Stromal cell of bone marrow (primary cell): ENCODE data around the gene CACNA1C.

ENCODE experiments used
- DNase-seq: peaks from one replicate; pipeline ENCODE4 v3.0.0-alpha.2; 2012; ENCODE audit warnings: low read depth

Gene CACNA1C

DNA sequence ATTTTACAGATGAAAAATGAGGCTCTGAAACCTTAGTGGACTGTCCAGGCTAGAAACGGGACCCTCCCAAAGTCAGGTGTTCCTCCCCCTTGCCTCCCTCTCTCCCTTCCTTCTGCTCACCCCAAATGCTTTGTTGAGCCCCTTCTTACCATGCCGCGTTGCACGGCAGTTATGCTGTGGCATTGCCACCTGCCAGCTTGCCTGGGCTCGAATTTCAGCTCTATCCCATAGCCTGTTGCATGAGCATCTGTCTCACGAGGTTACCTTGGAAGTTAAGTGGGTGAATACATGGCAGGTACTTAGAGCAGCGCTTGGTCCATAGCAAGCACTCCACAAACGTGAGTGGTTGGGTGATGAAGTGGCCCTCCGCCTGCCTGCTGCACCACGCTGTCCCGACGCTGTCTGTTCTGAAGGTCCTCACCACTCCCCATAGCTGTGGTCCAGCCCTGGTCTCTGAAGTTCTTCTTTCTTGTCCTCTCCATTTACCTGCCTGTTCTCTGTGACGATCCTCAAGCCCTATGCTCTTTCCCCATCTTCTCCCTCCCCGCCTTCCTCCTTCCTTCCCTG, 269.9 kb downstream of the CACNA1C start:
- no peak for DNase-seq

DNA sequence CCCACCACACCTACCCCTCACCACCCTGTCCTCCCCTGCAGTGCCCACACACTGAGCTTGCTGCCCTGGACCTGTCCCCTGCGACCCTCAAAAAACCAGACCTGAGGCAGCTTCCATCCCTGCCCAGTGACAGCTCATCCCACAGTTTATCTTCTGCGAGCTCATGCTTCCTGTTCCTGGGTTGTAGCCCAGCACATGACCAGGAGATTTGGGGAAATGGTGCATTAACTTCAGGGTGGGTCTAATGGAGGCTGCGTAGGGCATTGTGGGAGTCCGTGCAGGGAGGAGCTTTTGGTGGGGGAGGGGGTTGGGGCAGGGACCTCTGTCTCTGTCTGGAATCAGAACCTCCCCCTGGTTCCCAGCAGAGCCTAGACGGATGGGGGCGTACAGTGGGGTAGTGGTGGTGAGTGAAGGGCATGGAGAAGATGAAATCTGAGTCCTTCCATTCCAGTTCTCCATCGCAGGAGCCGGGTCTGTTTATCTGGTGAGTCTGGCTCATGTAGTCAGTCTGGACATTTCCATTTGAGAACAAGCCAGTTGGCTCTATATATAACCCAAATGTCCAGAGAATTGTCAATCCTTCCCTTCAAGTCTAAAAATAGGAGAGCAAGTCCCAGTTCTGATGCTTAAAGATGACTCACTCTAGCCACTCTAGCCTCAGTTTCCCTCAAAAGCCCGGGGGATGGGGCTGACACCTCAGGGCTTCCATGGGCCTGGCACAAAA, 270.9 kb downstream of the CACNA1C start:
- DNase-seq = peak; percentile 62

DNA sequence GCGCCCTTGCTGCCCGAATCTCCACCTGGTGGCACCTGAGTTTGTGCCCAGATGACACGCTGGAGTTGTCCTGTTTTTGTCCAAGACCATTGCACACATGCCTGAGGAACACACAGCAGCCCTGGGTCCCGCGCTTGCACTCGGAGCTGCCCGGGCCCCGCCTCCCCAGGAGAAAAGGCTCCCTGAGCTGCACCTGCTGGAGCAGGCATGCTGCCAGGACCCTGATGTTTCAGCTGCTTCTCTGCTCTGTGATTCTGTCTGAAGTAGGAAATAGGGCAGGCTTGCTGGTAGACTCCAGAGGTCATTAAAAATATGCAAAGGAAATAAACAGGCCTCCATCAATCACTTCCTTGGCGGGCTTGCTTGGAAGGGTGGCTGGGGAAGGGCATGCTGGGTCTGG, 271.6 kb downstream of the CACNA1C start:
- DNase-seq = no peak

DNA sequence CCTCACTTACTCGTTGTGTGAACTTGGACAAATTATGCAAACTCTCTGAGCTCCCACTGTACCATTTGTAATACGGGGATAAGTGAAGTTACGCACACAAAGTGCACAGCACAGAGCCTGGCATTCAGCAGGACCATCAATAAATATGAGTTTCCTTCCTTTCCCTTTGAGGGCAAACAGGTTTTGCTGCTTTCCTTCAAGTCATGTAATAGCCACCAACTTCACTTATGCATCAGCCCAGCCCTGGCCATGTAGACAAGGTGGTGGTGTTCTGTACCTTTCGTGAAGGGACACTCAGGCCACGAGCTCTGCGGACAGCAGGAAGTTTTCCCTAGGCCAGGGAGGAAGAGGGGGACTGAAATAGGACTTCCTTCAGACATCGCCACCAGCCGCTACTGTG, 272.7 kb downstream of the CACNA1C start:
- DNase-seq = no peak

DNA sequence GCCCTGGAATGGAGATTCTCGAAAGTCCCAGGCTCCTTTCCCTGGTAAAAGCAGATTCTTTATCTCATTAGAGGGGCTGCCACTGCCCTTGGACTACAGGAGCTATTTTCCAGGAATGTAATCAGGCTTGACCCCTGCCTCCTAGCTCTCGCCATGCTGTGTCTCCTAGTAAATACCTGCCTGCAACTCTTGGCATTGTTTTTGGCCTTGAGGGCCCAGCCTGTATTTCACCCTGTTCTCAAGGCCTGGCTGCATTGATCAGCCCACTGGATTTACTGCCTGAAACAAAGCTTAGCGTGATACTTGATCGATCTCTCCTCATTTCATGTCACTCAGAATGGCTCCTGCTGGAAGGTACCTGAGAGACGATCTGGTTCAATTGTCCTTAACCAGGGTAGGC, 273.7 kb downstream of the CACNA1C start:
- no peak for DNase-seq

DNA sequence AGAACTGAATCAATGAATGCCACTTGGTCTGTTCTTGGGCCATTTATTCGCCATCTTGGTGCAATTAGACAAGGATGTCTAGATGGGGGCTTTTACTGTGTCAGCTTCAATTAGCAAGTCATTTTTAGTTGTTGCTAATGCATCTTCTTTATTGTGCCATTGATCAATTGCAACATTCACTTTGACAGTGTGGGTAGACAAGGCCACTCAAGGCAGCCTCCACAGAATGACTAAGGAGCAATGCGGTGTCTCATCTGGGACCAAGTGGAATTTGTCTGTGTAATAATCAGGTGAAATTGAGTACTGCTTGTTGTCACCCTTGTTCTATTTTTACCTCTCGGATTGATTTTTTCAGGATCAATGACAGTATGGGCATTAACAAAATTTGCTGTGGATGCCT, 275.9 kb downstream of the CACNA1C start:
- no peak for DNase-seq

DNA sequence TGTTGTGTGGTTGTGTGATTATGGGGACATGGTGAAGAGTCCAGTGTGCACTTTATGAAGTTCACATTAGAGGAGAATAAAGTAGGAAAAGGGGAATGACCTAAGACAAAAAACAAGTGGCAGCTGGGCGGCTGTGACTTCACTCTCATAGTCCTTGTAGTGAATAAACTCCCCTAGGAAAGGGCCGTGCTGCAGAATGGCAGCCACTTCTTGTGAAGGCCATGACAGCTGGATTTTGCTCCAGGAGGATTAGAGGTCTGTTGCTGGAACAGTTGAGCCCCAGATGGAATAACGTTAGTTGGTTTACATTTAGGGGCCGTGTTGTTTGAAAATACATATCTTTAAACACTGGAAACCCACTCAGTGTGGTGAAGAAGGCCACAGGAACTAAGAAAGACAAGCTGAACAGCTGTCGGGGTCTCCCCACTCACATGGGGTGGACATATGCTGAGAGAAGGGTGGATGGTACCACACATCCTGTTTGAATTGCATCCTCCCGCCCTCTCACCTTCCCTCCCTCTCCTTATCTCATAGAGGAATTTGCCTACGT, 276.9 kb downstream of the CACNA1C start:
- DNase-seq = no peak

DNA sequence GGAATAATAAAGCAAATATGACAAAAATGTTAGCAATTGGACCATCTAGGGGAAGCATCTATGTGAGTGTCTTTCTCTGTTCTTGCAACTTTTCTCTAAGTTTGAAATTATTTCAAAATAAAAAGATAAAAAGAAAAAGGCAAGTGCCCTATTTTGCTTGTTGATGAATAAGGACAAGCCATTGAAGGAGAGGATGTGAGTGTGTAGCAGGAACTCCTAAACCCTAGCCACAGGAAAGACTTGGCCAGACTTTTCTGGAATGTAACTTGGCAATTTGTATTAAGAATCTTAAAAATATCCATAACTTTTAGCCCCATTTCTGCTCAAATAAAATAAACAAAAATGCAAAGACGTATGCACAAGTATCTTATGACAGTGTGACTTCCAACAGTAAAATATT, 279.4 kb downstream of the CACNA1C start:
- DNase-seq = no peak

DNA sequence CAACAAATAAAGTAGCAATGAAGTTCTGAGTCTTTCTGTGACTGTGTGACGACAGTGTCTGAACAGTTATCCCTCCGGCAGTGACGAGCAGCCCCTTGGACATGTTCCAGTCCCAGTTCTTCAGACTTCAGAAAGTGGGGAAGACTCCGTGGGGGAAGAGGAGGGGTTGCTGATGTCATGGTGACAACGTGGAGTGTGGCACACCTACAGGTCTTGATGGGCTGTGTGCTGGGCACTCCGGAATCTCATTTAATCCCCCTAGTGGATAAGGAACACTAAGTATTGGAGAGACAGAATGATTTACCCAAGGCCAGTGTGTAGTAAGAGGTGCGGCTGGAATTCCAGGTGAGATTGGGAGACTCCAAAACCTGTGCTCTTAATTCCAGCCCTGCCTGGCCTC, 280.2 kb downstream of the CACNA1C start:
- no peak for DNase-seq

DNA sequence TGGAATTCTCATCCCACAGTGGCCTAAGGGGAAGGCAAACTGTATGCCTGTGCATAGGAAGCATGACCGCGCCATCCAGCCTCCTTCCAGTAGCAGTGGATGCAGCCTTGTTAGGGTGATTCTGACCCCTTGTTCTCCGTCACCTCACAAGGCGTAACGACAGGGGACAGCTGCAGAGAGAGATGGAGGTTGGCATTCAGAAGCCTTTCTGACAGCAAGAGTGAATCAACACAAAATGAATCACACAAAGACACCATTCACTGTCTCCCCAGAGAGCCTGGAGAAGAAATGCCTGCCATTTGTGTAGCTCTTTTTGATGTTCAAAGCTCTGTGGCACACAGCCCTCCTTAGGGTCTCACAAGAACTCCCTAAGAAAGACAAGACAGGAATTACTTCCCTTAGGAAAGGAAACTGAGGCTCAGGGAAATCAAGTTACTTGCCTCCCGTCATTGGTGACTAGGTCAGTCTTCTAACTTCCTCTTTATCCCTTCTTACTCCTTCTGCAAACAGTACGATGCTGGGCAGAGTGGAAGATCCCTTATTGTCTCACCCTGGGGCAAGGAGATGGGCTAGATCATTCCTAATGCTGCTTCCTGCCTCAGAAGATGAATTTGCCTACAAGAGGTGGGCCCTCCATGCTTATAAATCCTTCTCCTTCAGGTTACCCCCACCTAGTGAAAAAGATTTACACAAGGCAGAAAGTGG, 280.9 kb downstream of the CACNA1C start:
- DNase-seq = no peak

DNA sequence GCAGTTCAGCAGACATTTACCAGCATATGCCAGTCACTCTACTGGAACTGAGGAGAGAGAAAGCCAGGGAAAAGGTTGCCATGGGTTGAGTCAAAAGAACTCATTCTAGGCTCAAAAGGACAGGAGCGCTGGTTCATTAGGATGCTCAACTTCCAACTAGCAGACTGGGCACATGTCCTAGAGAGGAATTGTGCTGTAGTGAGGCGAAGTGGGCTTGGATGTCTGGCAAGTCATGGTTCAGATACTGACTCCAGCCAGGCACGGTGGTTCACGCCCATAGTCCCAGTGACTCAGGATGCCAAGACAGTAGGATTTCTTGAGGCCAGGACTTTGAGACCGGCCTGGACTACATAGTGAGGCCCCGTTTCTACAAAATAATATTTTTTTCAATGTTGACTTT, 281.5 kb downstream of the CACNA1C start:
- no peak for DNase-seq

DNA sequence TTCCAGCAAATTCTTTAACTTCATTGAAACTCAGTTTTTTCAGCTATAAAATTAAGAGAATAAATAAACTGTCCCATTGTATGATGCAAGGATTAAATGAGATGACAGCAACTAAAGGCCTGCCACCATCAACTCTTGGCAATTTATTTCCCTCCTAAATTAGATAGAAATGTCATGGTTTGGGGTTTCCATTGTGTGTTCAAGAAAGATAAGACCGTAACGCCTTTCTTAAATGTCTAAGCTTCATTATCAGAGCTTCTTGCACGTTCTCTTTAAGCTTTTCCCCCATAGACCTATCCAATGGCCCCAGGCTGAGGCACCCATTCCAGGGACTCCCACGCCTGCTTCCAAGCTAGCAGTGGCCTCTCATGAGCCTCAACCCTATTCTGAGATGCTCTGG, 281.9 kb downstream of the CACNA1C start:
- DNase-seq = no peak

DNA sequence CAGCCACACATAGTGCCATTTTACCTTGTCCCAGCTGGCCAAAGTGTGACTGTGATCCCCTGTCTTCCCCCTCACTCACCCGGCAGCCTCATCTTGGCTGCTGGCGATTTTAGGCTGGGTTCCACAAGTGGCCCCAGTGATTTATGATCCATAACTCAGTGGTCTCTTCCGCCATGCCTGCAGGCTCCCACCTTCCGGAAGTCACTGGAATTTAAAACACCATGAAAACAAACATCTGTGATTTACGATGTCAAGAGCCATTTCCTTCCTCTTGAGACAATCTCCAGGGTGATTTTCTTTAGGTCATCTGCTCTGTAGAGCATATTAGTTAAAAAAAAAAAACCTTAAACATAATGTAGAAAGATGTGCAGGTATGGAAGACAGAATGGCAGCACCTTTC, 282.3 kb downstream of the CACNA1C start:
- no peak for DNase-seq

DNA sequence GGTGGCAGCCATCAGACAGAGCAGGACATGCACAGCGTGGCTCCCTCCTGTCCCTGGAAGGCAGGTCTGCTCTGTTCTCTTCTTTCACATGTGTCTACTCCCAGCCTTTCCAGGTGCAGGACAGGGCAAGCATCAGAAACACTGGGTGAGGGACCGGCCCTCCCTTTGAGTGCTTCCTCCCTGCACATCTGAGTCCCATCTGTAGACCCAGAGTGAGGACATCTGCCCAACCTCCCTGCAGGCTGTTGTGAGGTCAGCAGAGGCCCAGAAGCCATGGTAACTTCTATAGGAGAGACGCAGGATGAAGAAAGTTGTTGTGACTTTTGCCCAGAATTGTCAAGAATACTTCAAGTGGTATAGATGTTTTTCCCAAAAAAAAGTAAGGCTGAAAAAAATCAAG, 282.7 kb downstream of the CACNA1C start:
- no peak for DNase-seq

DNA sequence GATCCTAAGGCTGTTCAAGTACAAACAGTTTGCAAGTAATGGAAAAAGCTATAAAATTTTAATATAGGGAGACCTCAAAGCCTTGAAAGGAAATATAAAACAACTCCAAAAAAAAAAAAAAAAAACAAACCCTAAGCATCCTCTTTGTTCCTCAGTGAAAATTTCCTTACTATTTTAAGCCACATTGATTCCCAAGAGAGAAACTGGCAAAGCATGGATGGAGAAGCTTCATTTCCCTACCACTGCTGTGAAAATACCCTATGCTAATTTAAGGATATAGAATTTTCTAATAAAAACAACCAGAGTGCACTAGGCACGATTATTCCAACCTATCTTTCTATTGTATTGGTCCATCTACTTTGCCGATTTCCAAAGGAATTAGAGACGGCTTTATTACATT, 283.1 kb downstream of the CACNA1C start:
- no peak for DNase-seq

DNA sequence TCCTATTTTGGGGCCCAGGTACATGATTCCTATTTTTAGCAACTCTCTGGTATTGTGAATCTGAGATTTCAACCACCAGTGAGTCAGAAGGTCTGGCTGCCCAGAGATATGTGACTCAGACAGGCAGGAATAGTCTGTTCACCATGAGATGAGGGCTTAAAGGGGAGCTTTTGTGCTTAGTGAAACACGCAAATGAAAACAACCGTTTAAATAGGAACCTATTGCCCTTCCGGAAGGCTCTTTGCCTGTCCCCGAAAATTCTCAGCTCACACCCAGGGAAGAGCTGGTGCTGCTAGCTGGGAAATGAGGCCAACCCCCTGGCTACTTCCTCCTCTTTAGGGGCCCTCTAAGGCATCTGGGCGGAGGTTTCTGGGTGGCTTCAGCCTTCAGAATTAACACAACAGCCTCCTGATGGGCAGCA, 283.6 kb downstream of the CACNA1C start:
- peak; percentile 92 for DNase-seq

DNA sequence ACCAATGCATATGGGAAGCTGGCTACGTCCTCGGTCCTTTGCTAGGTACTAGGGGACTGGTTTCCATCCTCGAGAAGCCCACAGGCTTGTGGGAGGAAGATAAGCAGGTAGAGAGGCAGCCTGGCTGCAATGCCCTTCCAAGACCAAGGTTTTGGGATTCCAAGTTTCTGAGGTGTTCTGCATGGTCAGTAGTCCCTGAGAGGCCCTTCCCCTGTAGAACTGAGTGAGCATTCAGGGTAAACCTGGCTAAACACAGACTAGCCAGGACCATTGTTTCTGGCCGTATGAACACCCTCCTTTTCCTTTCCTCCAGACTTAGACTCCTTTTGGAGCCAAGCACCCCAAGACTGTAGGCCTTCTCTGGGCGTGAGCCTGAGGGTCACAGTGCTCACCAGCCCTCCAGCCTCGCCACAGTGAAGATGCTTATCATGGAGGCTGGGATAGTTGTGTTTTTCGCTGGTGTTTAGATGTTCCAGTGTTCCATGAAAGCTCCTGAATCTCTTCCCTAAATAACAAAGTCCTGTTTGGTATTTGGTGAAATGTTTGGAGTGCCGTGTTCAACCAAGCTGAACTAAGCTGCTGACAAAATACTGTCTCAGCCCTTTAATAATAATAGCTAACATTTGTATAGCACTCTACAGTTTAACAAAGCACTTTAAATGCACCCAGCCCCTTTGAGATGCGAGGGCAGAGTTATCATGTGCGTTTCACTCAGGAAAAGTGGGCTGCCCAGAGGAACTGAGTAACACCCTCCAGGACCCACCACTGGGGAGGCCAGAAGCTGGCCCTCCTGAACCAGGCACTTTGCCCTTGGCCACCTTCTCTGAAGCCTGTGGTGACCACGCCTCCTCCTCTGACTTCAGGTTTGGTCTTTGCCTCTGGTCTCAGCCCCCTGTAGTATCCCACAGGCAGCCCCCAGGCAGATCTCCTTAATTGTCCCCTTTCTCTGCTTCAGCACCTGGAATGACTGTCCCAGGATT, 284.5 kb downstream of the CACNA1C start:
- DNase-seq = no peak

DNA sequence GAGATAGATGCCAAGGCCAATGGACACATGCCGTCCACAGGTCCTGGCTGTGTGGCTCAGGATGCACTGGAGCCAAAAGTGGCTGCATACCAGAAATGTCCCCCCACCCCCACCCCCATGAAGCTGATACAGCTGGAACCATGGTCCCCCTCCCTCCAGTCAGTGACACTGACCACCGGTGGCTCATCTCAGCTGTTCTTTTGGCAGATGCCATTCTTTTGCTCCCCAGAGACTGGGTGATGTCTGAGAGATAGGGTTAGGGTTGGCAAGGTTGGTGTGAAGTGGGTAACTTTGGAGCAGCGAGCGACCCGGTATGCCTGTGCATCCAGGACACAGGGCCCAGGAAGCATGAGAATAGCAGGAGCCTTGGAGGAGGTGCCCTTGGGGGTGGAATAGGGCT, 285.6 kb downstream of the CACNA1C start:
- no peak for DNase-seq

DNA sequence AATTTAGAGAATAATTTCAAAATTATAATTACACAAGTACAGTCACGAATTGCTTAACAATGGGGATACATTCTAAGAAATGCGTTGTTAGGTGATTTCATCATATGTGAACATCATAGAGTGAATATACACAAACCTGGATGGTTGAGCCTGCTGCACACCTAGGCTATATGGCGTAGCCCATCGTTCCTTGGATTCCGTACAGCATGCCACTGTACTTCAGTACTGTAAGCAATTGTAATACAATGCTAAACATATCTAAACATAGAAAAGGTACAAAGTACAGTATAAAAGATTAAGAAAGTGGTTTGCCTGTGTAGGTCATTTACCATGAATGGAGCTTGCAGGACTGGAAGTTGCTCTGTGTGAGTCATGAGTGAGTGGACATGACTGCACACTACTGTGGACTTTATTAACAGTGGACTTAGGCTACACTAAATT, 286.2 kb downstream of the CACNA1C start:
- peak; percentile 65 for DNase-seq

DNA sequence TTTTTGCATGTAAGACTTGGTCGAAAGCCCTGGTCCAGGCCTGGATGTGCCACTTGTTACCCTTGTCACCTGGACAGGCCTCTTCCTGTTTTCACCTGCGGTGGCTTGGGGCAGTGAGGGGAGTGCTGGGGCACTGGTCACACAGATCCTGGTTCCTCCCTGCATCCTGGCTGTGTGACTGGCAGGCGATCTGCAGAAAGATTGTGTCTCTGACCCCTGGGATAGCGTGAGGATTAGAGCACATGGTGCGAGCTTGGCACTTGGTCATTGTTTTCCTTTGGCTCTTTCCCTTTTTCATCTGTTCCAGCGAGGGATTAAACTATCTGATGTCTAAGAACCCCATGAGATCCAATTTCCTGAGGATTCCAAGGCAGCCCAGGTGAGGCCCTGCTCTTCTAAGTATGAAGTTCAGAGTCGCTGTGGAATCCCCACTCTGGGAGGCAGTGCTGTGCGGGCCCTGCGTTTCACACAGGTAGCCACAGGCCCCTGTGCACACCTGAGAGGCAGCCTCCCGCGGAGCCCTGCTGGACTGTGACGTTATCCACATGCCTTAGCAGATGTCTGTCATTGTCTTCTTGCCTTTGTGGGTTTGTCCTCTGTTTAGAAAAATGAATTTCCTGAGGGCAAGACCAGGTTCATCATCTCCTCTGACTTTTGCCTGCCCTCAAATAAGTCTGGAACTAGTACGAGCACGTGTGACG, 288.4 kb downstream of the CACNA1C start:
- DNase-seq = peak; percentile 52

DNA sequence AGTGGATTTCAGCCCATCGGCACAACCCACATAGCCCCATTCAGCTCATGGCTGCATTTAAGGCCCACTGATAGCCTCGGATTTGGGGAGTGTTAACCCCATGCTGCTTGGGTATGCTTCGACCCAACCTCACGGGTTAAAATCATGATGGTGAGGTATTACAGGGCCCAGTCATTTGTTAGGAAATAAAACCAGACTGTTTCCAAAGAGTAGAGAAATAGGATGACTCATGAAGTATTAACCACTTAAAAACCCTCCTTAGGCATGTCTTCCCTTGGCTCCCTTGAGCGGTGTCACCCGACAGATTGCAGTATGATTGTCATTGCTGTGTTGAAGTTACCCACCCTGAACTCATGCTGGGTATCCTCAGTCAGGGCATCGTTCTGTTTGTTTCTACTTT, 289.1 kb downstream of the CACNA1C start:
- DNase-seq = peak; percentile 72
